ENCODE measurements around the gene TMEM89.

The TMEM89 gene

DNA sequence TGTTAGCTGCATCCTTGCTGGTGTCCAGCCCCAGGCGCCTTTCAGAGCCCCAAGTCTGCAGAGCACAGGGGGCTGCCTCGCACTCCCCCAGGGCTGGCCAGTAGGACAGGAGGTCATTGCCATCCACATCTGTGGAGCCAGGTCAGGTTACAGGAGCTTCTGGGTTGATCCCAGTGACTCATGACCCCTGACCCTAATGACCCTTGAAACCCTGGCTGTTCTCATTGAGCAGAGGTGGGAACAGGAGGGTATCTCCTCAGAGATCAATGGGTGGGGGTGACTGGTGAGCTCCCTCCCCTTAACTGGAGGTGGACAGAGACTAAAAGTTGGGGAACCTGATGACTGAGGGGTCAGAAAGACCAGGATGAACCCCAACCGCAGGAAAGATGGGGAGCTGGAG lies 19.8 kb upstream of the TMEM89 start:
- no peak for DNase-seq

DNA sequence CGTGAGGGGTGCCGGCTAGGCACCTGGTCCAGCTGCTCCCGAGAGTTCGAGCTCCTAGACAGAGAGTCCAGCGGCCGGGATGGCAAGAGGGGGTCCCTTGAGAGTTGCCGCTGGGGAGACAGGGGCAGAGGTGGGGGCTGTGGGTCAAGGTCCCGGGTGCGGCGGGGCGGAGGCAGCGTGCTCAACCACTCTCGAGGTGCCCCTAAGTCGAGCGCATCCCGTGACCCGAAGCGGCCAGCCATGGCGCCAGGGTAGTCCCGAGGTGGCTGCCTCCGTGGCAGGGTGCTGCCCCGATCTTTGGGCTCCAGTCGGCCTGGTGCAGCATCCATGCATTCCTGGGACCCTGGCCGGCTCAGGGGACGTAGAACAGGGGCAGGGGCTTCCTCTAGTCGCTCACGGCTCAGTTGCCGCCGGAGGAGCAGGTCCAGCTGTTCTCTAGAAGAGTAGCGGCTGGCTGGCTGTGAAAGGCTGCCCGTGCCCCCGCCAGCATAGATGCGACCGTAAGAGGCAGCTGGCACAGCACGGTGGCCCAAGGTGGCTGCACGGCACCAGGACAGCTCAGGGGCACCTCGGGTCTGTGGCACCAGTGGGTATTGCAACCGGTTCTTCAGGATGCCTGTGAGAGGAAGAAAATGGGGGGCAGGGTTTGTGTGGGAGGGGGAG lies 18.5 kb upstream of the TMEM89 start:
- no peak for DNase-seq

DNA sequence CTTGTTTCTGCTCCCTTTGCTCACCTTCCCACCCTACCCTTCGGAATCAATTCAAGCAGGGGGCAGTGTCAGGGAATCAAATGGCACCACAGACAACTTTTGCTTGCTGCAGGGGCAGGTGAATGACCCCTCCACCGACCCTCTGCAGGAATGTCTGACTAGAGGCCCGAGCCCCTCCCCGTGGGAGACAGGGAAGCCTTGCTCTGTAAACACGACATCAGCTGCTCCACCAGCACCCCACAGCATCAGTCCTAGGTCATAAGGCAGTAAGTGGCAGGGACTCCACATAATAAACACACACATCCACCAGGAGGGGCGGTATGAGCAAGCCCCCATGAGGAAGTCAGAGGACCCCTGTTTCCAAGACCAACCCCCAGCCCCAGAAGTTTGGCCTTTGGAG lies 15.7 kb upstream of the TMEM89 start:
- no peak for DNase-seq

DNA sequence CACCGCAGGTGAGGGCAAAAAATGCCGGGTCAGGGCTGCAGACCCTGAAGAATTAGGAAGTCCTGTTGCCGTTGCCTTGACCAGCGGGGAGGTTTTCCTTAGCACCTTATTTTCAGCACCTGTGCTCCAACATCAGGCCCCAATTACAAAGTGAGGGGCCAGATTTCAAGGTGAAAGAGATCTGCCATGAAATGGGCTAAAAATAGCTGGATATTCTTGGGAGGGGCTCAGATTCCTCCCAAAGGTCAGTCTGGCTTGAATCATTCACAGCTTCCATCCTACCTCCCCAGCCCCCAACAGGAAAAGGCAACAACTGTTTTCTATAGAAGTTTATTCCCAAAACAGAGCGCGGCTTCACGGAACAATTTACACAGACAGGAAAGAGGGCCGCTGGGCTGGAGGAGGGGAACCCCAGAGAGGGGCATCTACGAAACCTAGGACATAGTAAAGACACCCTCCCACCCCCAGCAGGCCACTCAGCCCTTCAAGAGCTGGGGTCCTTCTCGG lies 14.6 kb upstream of the TMEM89 start:
- DNase-seq = no peak

DNA sequence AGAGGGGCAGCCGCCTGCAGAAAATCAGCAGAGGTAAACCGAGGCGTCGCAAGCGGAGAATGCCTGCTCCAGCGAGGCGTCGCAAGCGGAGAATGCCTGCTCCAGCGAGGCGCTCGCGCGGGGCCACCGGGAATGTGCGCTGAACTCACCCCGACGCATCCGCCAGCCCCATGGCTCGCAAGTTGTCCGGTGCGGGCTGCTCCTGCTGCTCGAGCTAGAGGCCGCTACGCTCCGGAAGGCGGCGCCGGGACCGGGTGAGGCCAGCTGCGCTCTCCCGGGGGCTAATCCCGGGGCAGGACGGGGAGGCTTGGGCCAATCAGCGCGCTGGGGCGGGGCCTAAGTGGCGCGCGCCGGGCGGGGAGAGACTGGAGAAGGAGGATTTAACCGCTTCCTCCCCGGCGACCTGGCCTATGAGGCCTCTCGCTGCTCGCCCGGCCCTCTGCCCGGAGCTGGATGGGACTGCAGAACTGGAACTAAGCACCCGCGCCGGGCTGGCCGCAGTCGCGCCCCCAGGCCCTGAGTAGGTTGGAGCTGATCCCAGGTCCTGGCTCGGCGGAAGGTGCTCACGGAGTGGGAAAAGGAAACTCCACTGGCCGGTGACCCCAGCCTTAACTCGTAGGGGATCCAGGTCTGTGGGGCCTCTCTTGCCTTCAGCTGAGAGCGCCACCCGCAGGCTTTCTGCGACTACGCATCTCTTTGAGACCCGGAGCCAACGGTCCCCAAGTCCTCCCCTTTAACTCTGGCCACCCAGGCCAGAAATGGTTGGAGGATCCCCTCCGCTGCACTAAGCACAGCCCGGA lies 13.9 kb upstream of the TMEM89 start, which contains the start of gene SLC26A6:
TSS of gene SLC26A6 (minus strand) at position 240 of the 800 bp plus-strand sequence. CDS start at position 172, 68 bp downstream.
- DNase-seq = peak; percentile 97

DNA sequence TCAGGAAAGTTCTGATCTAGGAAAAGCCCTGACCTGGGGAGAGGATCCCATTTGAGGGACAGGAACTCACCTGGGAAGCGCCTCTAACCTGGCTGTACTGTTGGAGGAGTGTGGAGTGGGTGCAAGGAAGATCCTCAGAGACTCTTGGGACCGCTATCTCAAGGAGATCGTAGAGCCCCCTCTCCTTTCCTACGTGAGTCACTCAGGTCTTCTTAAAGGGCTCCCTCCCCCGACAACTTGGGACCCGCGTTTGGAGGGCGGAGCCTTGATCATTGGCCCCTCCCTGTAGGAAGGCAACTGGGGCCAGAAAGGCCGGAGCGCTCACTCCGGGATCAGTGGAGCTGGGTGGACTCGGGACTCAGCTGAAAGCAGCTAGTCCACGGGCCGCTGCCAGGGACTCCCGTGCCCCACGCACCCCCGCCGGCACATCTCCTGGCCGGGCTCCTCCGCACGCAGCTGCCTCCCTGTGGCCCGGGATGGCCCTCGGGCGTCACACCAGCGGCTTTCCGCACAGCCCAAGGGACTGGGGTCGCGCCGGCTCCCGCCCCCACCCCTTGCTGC lies 13.2 kb upstream of the TMEM89 start:
- DNase-seq = peak; percentile 63

DNA sequence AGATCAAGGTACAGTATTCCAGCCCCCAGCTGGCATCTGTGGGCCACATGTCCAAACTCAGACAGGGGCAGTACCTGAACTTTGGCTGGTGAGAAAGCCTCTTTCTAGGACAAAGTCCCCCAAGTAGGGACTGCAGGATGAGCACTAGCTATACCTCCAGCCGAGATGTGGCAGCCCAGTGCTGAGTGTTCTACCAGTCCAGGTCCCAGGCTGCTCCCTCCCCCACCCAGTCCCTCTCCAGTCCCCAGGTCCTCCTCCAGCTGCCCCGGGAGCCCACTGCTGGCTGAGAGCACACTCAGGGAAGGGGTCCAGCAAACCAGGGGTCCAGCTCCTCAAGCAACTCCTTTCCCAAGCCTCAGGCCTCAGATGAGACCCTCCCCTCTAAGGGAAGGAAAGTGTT lies 12.2 kb upstream of the TMEM89 start:
- DNase-seq = no peak

DNA sequence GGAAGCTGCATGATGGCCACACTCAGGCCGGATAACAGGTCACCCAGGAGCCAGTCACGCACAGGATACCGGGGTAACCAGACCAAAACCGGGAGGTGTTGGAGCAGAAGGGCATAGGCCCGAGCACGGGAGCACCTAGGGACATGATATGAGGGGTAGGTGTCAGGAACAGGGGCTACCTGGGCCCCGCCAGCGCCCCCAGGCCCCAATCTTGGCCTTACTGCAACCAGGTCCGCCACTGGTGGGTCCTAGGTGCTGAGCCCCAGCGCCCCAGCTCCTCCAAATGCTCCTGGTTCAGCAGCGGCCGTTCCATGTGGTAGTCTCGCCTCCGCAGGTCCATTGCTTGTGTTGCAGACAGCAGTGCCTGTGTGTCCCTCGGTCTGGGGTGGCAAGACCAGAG lies 11.7 kb upstream of the TMEM89 start:
- no peak for DNase-seq

DNA sequence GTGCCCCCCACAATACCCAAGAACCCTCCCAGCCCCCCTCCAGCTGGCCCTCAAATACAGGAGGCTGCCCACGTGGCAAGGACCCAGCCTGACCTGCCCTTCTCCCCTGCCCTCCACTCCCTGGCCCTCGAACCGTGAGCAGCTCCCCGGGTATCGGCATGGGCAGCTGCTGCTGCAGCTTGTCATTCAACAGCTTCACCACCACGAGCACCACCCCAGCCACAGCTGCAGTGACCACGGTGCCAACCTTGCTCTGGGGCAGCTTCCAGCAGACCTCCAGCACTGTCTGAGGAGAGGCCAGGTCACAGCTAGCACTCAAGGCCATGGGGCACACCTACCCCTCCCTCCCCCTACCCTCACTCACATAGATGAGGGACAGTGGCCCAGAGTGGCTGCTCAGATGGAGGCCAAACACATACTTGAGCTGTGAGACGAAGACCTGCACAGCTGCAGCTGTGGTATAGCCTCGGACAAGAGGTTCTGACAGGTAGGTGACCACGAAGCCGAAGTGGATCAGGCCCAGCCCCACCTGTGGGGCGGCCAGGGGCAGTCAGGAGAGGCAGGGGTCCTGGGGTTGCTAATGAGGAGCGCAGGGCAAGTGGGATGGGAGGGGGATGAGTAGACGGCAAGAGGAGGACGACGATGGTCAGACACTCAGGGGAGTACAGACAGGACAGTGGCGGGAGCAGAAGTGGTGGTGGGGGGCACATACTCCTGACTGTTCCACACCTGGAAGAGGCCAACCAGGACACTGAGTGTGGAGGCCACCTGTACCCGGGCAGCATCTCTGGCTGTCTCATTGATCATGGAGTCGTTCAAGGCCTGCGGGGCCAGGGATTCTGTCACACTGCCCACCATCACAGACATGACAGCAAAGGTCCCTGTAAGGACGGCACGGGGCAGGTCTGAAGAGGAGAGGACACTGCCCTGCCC lies 10.2 kb upstream of the TMEM89 start:
- no peak for DNase-seq

DNA sequence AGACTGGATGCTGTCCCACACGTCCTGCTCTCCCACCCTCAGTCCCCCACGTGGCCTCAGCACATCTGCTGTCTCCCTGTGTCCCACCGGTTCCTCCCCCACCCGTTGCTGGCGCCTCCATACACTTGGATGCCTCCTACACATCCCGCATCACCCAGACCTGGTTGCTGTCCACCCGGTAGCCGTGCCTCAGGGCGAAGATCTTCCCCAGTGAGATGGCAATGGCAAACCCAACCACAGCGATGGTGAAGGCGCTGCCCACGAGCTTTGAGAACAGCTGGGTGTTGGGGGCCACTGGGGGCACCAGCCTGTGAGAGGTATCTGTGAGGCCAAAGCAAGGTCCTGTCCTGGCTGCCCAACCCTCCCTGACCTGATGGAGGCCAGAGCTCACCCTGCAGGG lies 9.3 kb upstream of the TMEM89 start:
- DNase-seq = no peak

DNA sequence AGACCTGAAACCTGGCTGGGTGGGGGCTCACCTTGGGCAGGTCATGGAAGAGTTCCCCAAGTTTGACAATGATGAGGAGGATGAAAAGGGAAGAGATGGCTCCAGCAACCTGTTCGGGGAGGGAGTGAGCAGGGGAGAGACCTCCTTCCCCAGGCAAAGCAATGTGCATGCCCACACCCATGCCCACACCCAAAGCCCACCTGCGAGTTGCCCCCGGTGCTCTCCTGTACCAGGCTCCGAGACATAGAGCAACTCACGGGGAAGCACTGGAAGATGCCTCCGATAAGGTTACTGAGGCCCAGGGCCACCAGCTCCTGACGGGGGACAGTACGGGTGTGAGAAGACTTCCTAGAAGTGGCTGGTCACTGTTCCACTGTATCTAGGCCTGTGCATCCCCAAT lies 8.8 kb upstream of the TMEM89 start:
- no peak for DNase-seq

DNA sequence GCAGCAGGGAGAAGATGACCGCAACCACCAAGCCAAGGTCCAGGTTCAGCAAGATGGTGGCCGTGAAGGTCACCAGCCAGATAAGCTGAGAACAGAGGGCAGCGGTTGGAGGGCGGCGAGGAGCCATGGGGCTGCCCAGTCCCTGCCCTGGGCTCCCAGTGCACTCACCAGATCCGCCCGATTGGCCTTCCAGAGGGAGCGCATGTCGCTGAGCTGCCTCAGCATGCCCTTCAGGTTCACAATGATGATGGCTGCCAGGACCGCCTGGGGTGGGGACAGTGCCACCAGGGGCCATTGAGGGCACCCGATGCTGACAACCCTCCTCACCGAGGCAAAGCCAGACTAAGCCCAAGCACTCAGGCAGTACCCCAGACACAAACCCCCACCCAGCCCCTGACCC lies 8.3 kb upstream of the TMEM89 start:
- no peak for DNase-seq

DNA sequence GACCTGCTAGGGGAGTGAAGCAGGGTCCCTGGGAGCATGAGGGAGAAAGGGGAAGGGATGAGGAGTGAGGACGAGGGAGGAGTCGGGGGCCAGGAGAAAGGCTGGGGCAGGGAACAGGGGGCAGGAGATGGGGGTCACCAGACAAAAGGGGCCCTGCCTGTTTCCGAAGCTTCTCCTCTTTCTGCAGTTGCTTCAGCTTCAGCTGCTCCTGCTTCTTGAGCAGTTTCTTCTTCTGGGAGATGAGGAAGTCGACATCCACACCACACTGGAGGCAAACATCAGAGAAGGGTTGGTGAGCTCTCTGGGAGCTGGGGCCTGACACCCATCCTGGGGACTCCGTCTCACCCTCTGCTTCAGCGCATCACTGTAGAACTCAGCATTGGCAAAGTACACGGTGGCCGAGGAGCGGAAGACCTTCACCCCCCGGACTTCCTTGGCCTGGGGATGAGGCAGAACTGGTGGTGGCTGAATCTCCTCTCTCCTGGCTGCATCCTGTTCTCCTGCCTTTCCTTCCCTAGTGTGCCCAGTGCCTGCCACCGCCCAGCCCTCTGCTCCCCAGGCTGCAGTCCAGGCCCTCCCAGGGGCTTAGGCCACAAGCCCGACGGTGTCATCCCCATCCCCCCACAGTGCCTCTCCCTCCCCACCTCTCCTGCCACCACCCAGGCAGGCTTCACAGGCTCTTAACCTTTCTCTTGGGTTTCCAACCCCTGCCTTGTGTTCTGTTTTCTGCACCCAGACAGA lies 6.9 kb upstream of the TMEM89 start:
- DNase-seq = no peak

DNA sequence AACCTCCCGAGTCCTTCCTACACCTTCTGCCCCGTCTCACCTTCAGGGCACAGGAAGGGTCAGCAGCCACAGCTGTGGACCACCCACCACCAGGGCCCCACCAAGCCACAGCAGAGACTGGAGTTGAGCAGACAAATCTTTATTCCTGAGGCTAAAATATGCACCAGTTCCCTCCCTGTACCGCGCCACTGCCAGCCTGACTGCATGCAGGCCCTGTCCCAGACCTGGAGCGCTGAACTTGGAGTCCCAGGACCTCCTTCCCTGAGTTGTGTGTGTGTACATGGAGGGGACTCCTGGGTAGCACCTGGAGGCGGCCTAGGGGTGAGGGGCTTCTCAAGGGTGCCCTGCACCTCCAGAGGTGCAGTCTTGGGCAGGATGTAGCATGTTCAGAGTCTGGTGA lies 4.0 kb upstream of the TMEM89 start:
- no peak for DNase-seq

DNA sequence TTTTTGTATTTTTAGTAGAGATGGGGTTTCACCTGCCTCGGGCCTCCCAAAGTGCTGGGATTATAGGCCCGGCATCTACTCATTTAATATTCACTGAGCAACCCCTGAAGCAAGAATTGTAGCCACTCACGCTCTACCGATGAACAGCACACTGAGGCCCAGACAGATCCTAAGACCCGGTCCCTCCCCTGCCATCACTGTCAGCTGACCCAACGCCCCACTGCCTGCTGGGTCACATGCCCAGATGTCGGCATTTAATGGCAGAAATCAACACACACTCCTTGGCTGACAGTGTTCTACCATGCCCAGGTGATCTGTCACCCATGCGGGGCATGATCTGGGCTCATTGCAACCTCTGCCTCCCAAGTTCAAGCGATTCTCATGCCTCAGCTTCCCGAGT lies 3.2 kb upstream of the TMEM89 start:
- no peak for DNase-seq

DNA sequence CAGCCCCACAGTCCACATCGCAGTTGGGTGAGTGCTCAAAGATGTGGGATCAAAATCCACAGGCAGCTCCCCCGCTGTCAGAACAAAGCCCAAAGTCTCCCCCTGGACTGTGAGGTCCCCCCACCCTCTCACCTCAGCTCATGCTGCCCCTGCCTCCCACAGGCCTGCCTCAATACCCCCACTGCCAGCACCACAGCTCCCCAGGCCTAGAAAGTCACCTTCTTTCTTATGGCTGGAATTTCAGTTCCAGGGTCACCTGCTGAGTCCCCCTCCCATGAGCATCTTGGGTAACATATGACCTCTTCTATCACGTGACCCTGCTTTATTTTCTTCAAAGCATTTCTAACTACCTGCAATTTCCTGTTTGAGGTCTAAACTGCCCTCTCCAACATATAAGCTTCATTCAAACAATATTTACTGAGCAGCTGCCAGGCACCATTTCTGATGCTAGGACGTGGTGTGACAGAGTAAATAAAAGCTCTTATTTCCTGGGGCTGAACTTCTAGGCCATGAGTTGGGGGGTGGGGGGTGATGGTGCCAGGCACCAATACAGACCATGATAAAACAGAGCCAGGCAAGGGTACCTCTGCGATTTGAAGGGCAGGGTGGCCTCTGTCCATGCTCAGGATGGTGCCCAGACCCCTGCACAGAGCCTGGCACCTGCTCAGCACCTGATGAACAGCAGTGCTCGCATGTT lies 2.4 kb upstream of the TMEM89 start:
- no peak for DNase-seq

DNA sequence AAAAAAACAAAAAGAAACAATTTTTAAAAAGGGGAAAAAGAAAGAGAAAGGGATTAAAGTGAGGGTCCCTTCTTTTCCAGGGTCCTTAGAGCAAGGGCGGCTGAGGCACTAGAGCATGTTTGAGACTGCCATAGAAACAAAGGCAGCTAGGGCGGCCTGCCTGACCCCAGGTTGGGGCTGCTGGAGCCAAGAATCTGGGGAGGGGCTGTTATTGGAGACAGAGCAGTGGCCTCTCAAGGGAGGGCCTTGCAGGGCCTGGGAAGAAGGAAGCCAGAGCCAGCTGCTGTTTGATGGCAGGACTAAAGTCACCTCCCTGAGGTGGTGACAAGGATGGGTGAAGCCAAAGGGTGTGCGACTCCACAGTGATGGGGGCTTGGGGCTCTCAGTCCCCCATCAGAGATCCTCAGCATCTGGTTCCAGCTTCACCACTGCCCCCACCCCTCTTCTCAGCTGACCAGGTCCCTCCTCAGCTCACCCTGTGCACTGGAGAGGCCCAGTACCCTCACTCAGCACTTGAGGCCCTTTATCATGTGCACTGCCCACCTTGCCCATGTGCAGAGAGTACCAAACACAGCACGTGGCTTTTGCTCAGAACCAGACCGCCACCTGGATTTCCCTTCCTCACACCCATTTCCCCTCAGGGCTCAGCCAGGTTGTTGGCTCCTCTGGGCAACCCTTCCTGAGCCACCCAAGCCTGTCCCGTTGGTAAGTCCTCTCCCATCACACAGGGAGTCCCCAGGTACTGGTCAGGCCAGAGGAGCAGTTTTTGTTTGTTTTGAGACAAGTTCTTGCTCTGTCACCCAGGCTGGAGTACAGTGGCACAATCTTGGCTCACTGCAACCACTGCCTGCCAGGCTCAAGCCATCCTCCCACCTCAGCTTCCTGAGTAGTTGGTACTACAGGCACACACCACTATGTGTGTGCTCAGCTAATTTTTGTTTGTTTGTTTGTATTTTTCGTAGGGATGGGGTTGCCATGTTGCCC lies 1.7 kb downstream of the TMEM89 start:
- DNase-seq = no peak

DNA sequence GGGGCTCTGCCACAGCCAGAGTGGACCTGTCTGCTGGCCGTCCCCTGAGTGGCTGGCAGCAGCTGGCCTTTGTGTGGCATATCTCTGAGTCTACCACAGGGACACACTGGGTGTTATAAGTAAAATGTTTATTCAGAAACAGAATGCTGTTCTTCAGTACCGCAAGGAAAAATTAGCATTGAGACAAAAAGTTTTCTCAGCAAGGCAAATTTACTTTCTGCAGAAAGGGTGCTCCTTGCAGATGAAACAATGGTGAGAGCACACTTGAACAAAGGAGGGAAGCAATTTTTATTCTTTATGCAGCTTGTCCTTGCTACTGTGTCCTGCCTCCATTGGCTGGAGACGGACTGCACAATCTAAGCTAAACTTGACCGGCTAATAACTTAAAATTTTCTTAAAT lies 4.0 kb downstream of the TMEM89 start:
- peak; percentile 11 for DNase-seq

DNA sequence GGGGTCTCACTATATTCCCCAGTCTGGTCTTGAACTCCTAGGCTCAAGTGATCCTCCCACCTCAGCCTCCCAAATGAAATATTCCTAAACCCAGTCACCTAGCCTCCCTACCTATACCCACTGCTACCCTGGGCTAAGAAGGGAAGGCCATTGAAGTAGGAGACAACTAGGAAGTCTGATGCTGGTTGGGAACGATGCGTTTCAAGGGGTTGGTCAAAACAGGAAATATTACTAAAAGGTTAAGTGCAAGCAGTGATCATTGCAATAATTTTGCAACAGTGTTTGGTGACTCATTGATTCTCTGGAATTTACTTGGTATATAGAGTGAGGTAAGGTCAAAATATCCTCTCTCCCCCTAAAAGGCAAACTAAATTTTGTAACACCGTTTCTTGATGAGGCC lies 7.5 kb downstream of the TMEM89 start:
- no peak for DNase-seq

DNA sequence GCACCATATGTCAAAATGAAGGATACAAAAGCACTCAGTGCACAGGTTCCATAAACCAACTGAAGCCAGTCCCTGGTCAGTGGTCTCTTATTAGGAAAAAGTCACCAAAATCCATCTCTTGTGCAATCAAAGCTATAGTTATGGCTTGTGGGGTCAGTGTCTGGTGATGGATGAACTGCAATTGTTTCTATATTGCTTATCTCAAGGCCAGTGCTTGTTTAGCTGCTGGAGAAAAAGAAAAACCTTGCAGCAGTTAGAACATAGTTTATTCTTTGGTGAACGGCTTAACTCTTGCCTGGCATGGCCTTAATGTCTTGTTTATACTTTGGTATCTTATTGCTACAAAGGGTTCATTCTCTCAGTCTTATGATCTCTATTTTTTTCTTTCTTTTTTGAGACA lies 9.3 kb downstream of the TMEM89 start:
- no peak for DNase-seq
